T-helper 17 cell (primary cell): ENCODE data around the gene FAU. TPM values are rescaled to one million over a fixed set of nuclear protein-coding genes. Genes with fewer than 3 reads are reported as not detected.

Experiments
- ATAC-seq: fragments of 150-1000 bp; cut with Tn5 transposase; 2 replicates; pipeline ENCODE4 v1.10.0; 2021; ENCODE audit warnings: mild to moderate bottlenecking, moderate library complexity
- DNase-seq, 3 donors: peaks; one replicate each; pipeline versions ENCODE4 v3.0.0 to v3.0.0-alpha.2; 2020 to 2021
- H3K9me3 ChIP-seq: one replicate; pipeline ENCODE4 v1.7.0; 2013; ENCODE audit warnings: low read length, mild to moderate bottlenecking; ENCODE audit not compliant: control insufficient read depth, poor library complexity, severe bottlenecking
- H3K27ac Mint-ChIP-seq: one replicate; pipeline ENCODE4 v1.8.0; 2022; ENCODE audit warnings: mild to moderate bottlenecking, moderate library complexity, mixed read lengths
- H3K27me3 Mint-ChIP-seq: one replicate; pipeline ENCODE4 v1.8.0; 2022; ENCODE audit warnings: mixed read lengths
- H3K36me3 Mint-ChIP-seq: one replicate; pipeline ENCODE4 v1.8.0; 2022; ENCODE audit warnings: low read depth, mixed read lengths
- H3K4me1 Mint-ChIP-seq: one replicate; pipeline ENCODE4 v1.8.0; 2022; ENCODE audit warnings: mild to moderate bottlenecking, mixed read lengths
- H3K4me3 Mint-ChIP-seq: one replicate; pipeline ENCODE4 v1.8.0; 2022; ENCODE audit warnings: mild to moderate bottlenecking, moderate library complexity, mixed read lengths
- total RNA-seq, 4 donors: library from RNA in 2 of 4; stranded (reverse) in 2 of 4; gene quantifications; one replicate each; pipeline ENCODE4 v1.2.3 and lab custom pipeline; 2022 to 2026

Gene FAU
- total RNA-seq, 2 donors from 2014 or later: 1,401 to 1,408 TPM

GRCh38 chr11:65113361-65113756 is 8.6 kb downstream of the FAU start:
- ATAC-seq: no peak
- peak overlapping the region; percentile 97 for H3K4me3 Mint-ChIP-seq
- H3K27ac Mint-ChIP-seq: peak overlapping the region; percentile 97
- H3K9me3 ChIP-seq: no peaks in the 10 kb centered on the region
- DNase-seq: no peak
- no peaks in the 10 kb centered on the region for H3K36me3 Mint-ChIP-seq
- no peaks in the 10 kb centered on the region for H3K27me3 Mint-ChIP-seq
- H3K4me1 Mint-ChIP-seq: peaks cover 27% of the 10 kb centered on the region

GRCh38 chr11:65112546-65113360 is 9.2 kb downstream of the FAU start:
- peak overlapping the region; percentile 97 for H3K4me3 Mint-ChIP-seq
- H3K27me3 Mint-ChIP-seq: no peaks in the 10 kb centered on the region
- DNase-seq (peak; percentile 67 to 76 (median 70)), ATAC-seq (peak; percentile 54)
- no peaks in the 10 kb centered on the region for H3K36me3 Mint-ChIP-seq
- no peaks in the 10 kb centered on the region for H3K9me3 ChIP-seq
- H3K27ac Mint-ChIP-seq: peak overlapping the region; percentile 97
- H3K4me1 Mint-ChIP-seq: peaks cover 25% of the 10 kb centered on the region

- ATAC-seq (peak; percentile 80), DNase-seq (peak; percentile 89 to 95 (median 92))
- Mint-ChIP-seq H3K36me3 (no peaks in the 10 kb centered on the region), H3K4me1 (peaks cover 23% of the 10 kb centered on the region), H3K4me3 (peak within 1 kb of the TSS; percentile 97), H3K27me3 (no peaks in the 10 kb centered on the region), H3K27ac (peak within 1 kb of the TSS; percentile 97)
- no peaks in the 10 kb centered on the region for H3K9me3 ChIP-seq
These were observed 10.0 kb downstream of the FAU start, which contains the start of gene TM7SF2 for GRCh38 chr11:65111744-65112545. Gene TM7SF2, plus strand, starts transcription at chr11:65111872. Its CDS starts 144 bp downstream, at chr11:65112016.

GRCh38 chr11:65111159-65111743 is 10.7 kb downstream of the FAU start:
- ATAC-seq (no peak), DNase-seq (no peak)
- Mint-ChIP-seq H3K4me3 (peak overlapping the region; percentile 97), H3K4me1 (peaks cover 22% of the 10 kb centered on the region), H3K27ac (peak overlapping the region; percentile 97), H3K36me3 (peaks cover 3% of the 10 kb centered on the region), H3K27me3 (no peaks in the 10 kb centered on the region)
- H3K9me3 ChIP-seq: no peaks in the 10 kb centered on the region

GRCh38 chr11:65110354-65110861 is 11.5 kb downstream of the FAU start:
- Mint-ChIP-seq H3K27ac (peak overlapping the region; percentile 97), H3K36me3 (peaks cover 3% of the 10 kb centered on the region), H3K4me1 (peaks cover 24% of the 10 kb centered on the region), H3K27me3 (no peaks in the 10 kb centered on the region), H3K4me3 (peak overlapping the region; percentile 68)
- ATAC-seq: peak; percentile 69
- no peaks in the 10 kb centered on the region for H3K9me3 ChIP-seq
- DNase-seq: peak; percentile 85 to 100 (median 86)

GRCh38 chr11:65109231-65110198 is 12.4 kb downstream of the FAU start:
- peak overlapping the region; percentile 47 for H3K4me3 Mint-ChIP-seq
- H3K27me3 Mint-ChIP-seq: no peaks in the 10 kb centered on the region
- peaks cover 3% of the 10 kb centered on the region for H3K36me3 Mint-ChIP-seq
- DNase-seq (no peak), ATAC-seq (no peak)
- no peaks in the 10 kb centered on the region for H3K9me3 ChIP-seq
- H3K4me1 Mint-ChIP-seq: peaks cover 27% of the 10 kb centered on the region
- peak overlapping the region; percentile 97 for H3K27ac Mint-ChIP-seq

GRCh38 chr11:65108469-65109123 is 13.3 kb downstream of the FAU start:
- ATAC-seq: no peak
- H3K4me1 Mint-ChIP-seq: peaks cover 28% of the 10 kb centered on the region
- no peaks in the 10 kb centered on the region for H3K27me3 Mint-ChIP-seq
- H3K27ac Mint-ChIP-seq: no peak overlapping the region
- no peak for DNase-seq
- H3K4me3 Mint-ChIP-seq: no peak overlapping the region
- no peaks in the 10 kb centered on the region for H3K9me3 ChIP-seq
- H3K36me3 Mint-ChIP-seq: peaks cover 3% of the 10 kb centered on the region

GRCh38 chr11:65107751-65108468 is 14.0 kb downstream of the FAU start:
- no peak for ATAC-seq

GRCh38 chr11:65107078-65107477 is 14.9 kb downstream of the FAU start:
- Mint-ChIP-seq H3K27ac (no peak overlapping the region), H3K4me1 (peaks cover 25% of the 10 kb centered on the region), H3K4me3 (no peak overlapping the region), H3K27me3 (no peaks in the 10 kb centered on the region), H3K36me3 (peaks cover 3% of the 10 kb centered on the region)
- ATAC-seq (no peak), DNase-seq (no peak)
- no peaks in the 10 kb centered on the region for H3K9me3 ChIP-seq

More at GRCh38 chr11:65107751-65108468, 14.0 kb downstream of the FAU start:
- Mint-ChIP-seq H3K4me3 (no peak overlapping the region), H3K27ac (no peak overlapping the region), H3K27me3 (no peaks in the 10 kb centered on the region), H3K36me3 (peaks cover 3% of the 10 kb centered on the region), H3K4me1 (peaks cover 27% of the 10 kb centered on the region)
- DNase-seq: no peak
- no peaks in the 10 kb centered on the region for H3K9me3 ChIP-seq

- no peak for DNase-seq
- Mint-ChIP-seq H3K4me3 (no peak overlapping the region), H3K27me3 (no peaks in the 10 kb centered on the region), H3K36me3 (peaks cover 3% of the 10 kb centered on the region), H3K27ac (peak overlapping the region; percentile 49), H3K4me1 (peaks cover 15% of the 10 kb centered on the region)
- no peak for ATAC-seq
- no peaks in the 10 kb centered on the region for H3K9me3 ChIP-seq
These were observed 17.3 kb downstream of the FAU start for GRCh38 chr11:65104628-65105027.

- H3K27ac Mint-ChIP-seq: peak overlapping the region; percentile 54
- DNase-seq (no peak), ATAC-seq (no peak)
- no peak overlapping the region for H3K4me3 Mint-ChIP-seq
- peaks cover 3% of the 10 kb centered on the region for H3K36me3 Mint-ChIP-seq
- H3K27me3 Mint-ChIP-seq: no peaks in the 10 kb centered on the region
- peaks cover 18% of the 10 kb centered on the region for H3K4me1 Mint-ChIP-seq
- no peaks in the 10 kb centered on the region for H3K9me3 ChIP-seq
These were observed 18.5 kb downstream of the FAU start for GRCh38 chr11:65103476-65103875.
